ENCODE results near the gene CORO2B.
"Not testable (repeated sequence)": the region's sequence is repeated elsewhere in the genome, so short reads cannot be mapped to it uniquely, and the experiment has no call there.

Gene CORO2B

GRCh38 chr15:68749365-68749764, 170.6 kb downstream of the CORO2B start:
- no peak for DNase-seq

DNA sequence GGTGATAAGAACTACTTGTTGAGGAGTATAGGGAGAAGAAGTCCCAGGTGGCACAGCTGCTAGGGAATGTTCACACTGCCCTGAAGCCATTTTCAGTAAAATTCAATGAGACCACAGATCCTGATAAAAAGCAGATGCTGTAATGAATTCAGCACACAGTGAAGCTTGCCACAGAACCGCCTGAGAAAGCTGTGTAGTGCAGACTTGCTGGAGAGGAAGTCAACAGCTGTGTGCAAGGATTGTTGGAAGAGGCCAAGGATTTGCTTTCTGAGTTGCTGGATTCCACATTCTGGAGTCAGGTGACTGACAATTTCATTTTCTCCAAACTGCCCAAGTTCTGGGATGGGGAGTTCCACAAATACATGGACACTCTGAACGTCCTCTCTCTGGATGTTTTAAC, 171.0 kb downstream of the CORO2B start:
- DNase-seq = peak; percentile 49

DNA sequence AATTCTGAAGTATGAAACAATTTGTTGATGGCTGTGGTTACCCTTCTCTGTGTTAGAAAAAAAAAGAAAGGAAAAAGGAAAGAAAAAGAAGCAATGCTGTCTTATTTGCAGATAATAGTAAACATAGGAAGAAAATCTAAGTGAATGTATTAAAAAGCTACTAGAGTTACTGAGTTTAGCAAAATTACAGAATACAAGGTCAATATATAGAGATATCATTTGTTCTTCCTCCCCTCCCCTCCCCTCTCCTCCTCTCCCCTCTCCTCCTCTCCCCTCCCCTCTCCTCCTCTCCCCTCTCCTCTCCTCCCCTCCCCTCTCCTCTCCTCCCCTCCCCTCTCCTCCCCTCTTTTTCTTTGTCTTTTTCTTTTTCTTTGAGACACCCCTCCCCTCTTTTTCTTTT, 172.8 kb downstream of the CORO2B start:
- no peak for DNase-seq

DNA sequence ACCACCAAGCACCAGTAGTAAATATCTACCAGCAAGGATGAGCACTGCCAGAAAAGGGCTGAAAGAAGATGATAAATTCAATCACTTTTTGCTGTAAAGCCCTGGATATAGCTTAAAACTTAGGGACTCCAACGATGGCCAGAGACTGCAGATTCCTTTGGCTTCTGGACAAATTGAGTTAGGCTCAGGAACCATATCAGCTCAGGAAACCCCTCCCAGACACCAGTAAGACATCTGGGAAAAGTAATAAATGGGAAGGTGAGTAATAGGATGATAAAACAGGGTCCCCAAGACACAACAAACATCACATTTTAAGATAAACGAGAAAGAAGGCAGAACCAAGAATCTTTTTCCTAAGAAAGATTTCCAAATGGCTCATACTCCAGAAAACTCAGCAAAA, 176.9 kb downstream of the CORO2B start:
- no peak for DNase-seq

- DNase-seq = not testable (repeated sequence)
Observed at GRCh38 chr15:68759982-68760579, 181.3 kb downstream of the CORO2B start.

- DNase-seq = no peak
Observed at GRCh38 chr15:68763063-68763462, 184.3 kb downstream of the CORO2B start.

DNA sequence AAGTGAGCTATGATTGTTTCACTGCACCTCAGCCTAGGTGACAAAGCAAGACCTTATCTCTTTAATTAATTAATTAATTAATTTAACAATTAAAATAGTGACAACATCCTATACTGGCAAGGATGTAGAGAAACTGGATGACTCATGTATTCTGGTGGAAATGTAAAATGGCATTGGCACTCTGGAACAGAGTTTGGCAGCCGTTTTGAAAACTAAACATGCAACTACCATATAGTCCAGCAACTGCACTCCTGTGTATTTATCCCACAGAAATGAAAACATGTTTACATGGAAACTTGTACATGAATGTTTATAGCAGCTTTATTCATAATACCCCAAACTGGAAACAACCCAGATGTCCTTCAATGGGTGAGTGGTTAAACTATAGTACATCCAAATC, 185.3 kb downstream of the CORO2B start:
- no peak for DNase-seq

DNA sequence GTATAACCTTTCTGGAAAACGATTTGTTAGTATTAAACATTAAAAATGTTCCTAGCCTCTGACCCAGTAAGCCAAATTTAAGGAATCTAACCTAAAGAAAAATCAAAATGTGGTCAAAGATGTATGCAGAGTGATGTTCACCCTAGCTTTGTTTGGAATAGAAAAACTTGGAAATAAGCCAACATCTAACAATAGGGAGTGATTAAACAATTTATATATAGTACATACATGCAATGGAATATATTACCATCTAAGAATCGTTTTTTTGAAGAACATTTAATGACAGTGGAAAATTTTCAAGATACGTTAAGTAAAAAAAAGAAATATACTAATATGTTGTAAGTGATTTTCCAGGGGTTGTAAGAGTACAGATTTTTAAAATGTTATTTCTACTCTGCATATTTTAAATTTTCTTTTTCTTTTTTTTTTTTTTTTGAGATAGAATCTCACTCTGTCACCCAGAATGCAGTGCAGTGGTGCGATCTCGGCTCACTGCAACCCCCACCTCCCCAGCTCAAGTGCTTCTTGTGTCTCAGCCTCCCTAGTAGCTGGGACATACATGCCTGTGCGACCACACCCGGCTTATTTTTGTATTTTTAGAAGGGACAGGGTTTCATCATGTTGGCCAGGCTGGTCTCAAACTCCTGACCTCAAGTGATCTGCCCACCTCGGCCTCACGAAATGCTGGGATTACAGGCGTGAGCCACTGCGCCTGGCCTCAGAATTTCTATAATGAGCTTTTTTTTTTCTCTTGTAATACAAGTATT, 187.0 kb downstream of the CORO2B start:
- DNase-seq = no peak

GRCh38 chr15:68767833-68768232, 189.0 kb downstream of the CORO2B start:
- DNase-seq = no peak

DNA sequence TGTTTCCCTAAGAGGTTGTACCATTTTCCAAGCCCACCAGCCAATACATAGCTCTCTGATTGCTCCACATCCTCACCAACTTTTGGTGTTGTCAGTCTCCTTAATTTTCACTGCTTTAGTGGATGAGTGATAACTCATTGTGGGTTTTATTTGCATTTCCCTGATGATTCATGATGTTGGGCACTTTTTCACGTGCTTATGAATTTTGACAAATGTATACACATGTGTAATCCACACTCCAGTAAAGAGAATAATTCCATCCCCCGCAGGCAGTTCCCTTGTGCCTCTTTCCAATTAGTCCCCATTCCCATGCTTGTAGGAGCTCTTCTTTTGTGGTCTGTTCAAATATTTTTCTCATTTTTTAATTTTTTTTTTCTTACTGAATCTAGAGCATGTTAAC, 189.5 kb downstream of the CORO2B start:
- DNase-seq = no peak

GRCh38 chr15:68769702-68770101, 190.9 kb downstream of the CORO2B start:
- no peak for DNase-seq

DNA sequence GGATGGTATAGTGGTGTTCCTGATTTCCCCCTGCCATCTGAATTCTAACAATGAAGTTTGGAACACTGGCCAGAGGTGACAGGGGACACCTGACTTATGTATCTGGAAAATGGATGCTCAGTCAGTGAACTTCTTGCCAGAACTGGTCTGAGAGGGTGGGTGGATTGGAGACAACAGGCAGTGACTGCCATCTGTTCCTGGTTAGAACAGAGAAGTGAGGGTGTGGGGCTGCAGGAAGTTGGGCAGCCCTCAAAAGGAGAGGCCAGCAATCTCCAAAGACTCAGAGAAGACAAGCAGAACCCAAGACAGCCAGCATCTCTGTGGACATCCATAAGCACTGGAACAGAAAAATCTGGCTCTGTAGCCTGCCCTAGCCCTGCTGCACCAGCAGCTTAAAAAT, 191.4 kb downstream of the CORO2B start:
- DNase-seq = no peak

DNA sequence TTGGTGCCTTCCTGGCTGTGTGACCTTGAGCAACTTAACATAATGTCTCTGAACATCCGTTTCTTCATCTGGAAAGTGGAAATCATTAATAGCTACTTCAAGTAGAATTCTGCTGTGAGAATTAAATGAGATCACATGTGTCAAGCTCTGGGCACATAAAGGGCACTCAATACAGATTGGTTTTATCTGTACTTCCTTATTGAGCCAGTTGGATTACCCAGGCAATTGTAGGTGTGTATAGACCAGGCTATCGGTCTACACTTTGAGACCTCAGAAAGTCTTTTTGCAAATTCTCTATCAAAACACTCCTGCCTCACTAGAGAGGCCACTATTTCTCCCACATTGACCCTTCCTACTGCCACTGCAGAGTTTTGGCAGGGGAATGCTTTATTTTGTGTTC, 194.2 kb downstream of the CORO2B start:
- DNase-seq = no peak

GRCh38 chr15:68774120-68774519, 195.3 kb downstream of the CORO2B start:
- DNase-seq = no peak

- no peak for DNase-seq
Observed at GRCh38 chr15:68774521-68775235, 195.9 kb downstream of the CORO2B start.

DNA sequence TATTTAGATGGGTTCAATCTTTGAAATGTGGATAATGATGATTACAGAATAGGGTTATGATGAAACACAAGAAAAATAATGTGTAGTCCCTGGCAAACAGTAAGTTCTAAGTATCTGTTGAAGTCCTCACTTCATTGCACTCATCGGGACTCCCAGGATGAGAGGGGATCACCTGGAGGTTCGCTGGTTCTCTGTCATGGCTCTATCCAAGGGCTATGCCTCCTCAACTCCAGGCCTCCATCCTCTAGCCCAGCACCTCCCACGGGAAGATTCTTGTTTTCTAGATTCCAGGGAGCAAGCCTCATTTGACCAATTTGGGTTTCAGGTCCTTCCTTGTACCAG, 196.4 kb downstream of the CORO2B start:
- DNase-seq = no peak

- DNase-seq = peak; percentile 88
Observed at GRCh38 chr15:68775671-68776476, 197.1 kb downstream of the CORO2B start.

- DNase-seq = no peak
Observed at GRCh38 chr15:68776477-68777270, 197.9 kb downstream of the CORO2B start.
